ENCODE data around the gene CHSY1.
A peak's percentile ranks its signal among the peaks of the same experiment; 100 is the strongest.
"Not testable (repeated sequence)": the region's sequence is repeated elsewhere in the genome, so short reads cannot be mapped to it uniquely, and the experiment has no call there.

CHSY1 gene

GRCh38 chr15:101251830-101252820 is at the start of gene CHSY1:
TSS of gene CHSY1 (minus strand) at chr15:101252048. CDS start at chr15:101251456, 592 bp downstream.
- DNase-seq: peak; percentile 88 to 89

- no peak for DNase-seq
These were observed 44.9 kb upstream of the CHSY1 start for GRCh38 chr15:101296418-101297405.

- no peak for DNase-seq
These were observed 43.8 kb upstream of the CHSY1 start for GRCh38 chr15:101295607-101296161.

- DNase-seq: peak; percentile 95 to 97
These were observed 43.1 kb upstream of the CHSY1 start, which contains the start of gene SNRPA1 for GRCh38 chr15:101294731-101295606. TSS of gene SNRPA1 (minus strand) at chr15:101295248. CDS start at chr15:101295178, 70 bp downstream.

- DNase-seq: no peak
These were observed 41.3 kb upstream of the CHSY1 start for GRCh38 chr15:101293122-101293521.

GRCh38 chr15:101288905-101289513 is 37.2 kb upstream of the CHSY1 start:
- peak in 1 of 2 donors; percentile 73 for DNase-seq

- not testable (repeated sequence) for DNase-seq
These were observed 35.5 kb upstream of the CHSY1 start for GRCh38 chr15:101287342-101287741.

- DNase-seq: no peak
These were observed 34.7 kb upstream of the CHSY1 start for GRCh38 chr15:101286471-101287114.

GRCh38 chr15:101283931-101284330 is 32.1 kb upstream of the CHSY1 start:
- DNase-seq: no peak

- no peak for DNase-seq
These were observed 28.2 kb upstream of the CHSY1 start for GRCh38 chr15:101280007-101280406.

- no peak for DNase-seq
These were observed 26.2 kb upstream of the CHSY1 start for GRCh38 chr15:101277943-101278564.

GRCh38 chr15:101277038-101277822 is 25.4 kb upstream of the CHSY1 start, which contains the start of gene SELENOS:
TSS of gene SELENOS (minus strand) at chr15:101277485. CDS start at chr15:101277417, 68 bp downstream.
- peak; percentile 84 to 86 for DNase-seq

GRCh38 chr15:101276501-101277037 is 24.7 kb upstream of the CHSY1 start:
- peak in 1 of 2 donors; percentile 33 for DNase-seq

- DNase-seq: no peak
These were observed 23.2 kb upstream of the CHSY1 start for GRCh38 chr15:101275018-101275417.

GRCh38 chr15:101273534-101273933 is 21.7 kb upstream of the CHSY1 start:
- no peak for DNase-seq

GRCh38 chr15:101272584-101272983 is 20.7 kb upstream of the CHSY1 start:
- DNase-seq: no peak

GRCh38 chr15:101269479-101270223 is 17.8 kb upstream of the CHSY1 start:
- DNase-seq: no peak

All from CD4-positive, alpha-beta T cell treated with Interleukin-1 beta for 1 hour (primary cell).